A172 (cell line): ENCODE measurements around the gene FOXP1. TPM values are rescaled to one million over a fixed set of nuclear protein-coding genes. Genes with fewer than 3 reads are reported as not detected.
"Not testable (repeated sequence)": the region's sequence is repeated elsewhere in the genome, so short reads cannot be mapped to it uniquely, and the experiment has no call there.

ENCODE experiments used
- DNase-seq: peaks from one replicate; pipeline ENCODE4 v3.0.0-alpha.2; 2015; ENCODE audit warnings: low spot score
- total RNA-seq: library from RNA; depleted of rRNA; stranded (reverse); fragments of >200 nt; shearing (Covaris generic); gene quantifications from 2 replicates; pipeline ENCODE4 v1.2.3, GENCODE V29; 2014

Gene FOXP1
- total RNA-seq, 1 experiment from 2014 or later: 10.3 TPM

GRCh38 chr3:71453319-71453718 is 130.2 kb downstream of the FOXP1 start:
- DNase-seq: no peak

- DNase-seq: no peak
Measured at GRCh38 chr3:71451812-71452211, 131.7 kb downstream of the FOXP1 start.

DNA sequence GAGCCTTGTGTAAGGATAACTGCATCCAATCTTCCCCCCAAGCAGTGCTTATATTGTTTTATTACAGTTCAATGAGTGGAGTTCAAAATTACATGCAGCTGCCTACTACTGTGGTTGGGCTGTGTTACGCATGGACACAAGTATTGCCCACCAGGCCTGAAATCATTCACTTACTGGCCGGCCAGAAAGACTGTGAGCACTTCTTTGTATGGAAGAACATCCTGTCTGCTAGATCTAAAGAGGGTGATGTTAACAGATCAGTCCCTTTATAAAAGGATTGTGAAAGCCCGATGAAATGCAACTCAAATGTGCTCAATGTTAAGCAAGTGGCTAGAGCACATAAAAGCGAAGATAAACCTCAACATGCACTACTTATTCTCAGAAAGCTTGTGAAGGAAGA is 132.5 kb downstream of the FOXP1 start:
- no peak for DNase-seq

GRCh38 chr3:71450162-71450561 is 133.4 kb downstream of the FOXP1 start:
- DNase-seq: no peak

GRCh38 chr3:71447803-71448202 is 135.7 kb downstream of the FOXP1 start:
- no peak for DNase-seq

- no peak for DNase-seq
Measured at GRCh38 chr3:71447197-71447596, 136.3 kb downstream of the FOXP1 start.

- no peak for DNase-seq
Measured at GRCh38 chr3:71446734-71447133, 136.8 kb downstream of the FOXP1 start.

DNA sequence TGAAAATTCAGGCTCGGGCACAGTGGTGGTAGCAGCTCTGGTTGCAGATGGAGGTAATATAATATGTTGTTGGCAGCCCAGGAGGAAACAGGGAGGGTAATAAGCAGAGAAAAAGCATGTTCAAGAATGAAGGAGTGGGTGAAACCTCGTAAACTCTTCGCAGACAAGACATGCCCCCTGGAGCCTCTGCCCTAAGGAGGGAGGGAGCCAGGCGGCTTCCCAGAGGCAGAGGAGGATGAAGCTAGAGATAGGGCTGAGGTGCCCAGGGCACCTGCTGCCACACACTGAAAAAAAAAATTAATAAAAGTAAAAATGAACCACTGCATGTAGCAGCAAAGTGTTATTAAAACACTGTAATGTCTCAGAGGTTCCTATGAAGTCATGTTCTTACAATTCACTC is 137.3 kb downstream of the FOXP1 start:
- no peak for DNase-seq

- no peak for DNase-seq
Measured at GRCh38 chr3:71444861-71445259, 138.7 kb downstream of the FOXP1 start.

DNA sequence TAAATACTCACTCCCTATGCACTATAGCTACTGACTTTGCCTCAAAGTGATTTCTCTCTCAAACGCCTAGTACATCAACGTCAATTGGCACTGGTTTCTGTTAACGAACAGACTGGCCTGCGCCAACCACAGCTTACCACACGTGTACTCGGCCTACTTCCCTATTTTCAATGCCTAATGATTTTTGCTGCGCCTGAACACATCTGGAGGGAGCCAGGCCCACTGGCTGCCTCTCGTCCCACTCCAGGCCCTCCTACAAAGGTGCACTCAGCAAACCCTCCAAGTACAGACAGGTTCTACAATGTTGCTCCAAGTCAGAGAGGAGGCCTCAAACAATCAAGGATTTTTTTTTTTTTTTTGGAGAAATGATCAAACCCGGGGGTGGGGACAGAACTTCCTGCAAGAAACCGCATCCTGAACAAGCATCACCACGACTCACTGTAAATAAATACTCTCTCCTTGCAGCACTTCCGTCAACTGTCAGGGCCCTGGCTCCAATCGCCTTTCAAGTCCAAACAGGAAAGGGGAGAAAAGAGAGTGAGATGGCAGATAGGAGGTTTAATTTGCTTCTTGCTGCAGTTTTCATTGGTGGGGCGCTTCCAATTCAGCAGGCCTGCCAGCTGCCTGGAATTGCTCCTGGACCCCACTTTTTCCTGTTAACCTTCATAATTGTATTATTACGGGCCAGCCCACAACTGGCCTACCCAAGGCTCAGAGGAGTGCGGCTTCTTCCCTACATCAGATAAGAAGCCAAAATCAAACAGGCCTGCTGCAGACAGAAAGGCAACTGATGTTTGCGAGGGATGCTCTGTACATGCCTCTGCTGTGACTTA is 139.3 kb downstream of the FOXP1 start:
- peak; percentile 52 for DNase-seq

DNA sequence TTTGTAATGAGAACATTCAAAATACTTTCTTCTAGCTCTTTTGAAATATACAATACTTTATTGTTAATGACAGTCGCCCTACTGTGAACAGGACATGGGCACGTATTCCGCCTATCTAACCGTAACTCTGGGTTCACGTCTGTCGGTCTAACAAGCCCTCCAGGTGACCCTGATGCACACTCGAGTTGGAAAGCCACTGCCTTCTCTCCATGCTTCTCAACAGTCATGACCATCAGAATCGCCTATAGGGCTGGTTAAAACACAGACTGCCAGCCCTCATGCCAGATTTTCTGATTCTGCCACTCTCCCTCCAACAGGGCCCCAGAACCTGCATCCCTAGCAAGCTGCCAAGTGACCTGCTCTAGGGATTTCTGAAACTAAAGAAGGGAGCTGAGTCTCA is 140.2 kb downstream of the FOXP1 start:
- no peak for DNase-seq

DNA sequence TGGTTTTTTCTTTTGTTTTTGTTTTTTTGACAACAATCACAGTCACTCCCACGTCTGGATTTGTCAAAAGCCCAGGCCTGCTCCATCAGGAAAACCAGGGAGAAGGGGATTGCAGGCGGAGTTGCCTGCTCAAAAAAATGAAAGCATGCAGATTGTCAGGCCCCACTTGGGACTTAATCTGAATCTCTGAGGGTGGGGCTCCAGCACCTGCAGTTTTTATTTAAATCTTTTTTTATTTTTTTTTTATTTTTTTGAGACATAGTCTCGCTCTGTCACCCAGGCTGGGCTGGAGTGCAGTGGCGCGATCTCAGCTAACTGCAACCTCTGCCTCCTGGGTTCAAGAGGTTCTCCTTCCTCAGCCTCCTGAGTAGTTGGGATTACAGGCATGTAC is 140.9 kb downstream of the FOXP1 start:
- no peak for DNase-seq

DNA sequence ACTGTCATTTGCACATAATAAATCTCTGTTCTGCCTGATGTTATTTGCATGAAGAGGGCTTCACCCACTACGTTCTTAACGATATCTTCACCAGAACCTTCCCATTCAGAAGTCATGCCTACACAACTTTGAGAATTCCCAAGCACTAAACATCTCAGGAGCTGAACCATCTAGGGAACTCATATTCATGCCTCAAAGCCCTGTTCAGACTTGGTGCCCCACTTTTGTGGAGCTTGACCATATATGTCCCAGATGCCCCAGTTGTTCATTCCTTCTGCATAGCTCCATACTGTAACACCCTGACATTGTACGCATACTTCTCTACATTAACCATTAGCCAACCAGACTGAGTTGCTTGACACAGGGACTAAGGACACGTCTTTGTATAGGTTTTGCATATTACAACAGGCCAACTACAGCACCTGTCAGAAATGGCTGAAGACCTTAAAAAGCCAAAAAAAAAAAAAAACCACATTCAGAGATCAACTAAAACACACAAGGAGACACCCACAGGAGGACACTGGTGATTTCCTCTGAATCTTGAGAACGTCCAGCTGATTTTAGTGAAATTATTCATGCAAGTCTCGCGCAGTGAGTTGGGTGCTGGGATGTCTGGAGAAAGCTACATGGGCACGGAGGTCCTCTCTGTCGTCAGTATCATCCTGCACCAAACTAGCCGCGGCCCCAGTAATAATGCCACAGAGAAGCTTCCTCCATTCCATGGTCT is 141.4 kb downstream of the FOXP1 start:
- no peak for DNase-seq

DNA sequence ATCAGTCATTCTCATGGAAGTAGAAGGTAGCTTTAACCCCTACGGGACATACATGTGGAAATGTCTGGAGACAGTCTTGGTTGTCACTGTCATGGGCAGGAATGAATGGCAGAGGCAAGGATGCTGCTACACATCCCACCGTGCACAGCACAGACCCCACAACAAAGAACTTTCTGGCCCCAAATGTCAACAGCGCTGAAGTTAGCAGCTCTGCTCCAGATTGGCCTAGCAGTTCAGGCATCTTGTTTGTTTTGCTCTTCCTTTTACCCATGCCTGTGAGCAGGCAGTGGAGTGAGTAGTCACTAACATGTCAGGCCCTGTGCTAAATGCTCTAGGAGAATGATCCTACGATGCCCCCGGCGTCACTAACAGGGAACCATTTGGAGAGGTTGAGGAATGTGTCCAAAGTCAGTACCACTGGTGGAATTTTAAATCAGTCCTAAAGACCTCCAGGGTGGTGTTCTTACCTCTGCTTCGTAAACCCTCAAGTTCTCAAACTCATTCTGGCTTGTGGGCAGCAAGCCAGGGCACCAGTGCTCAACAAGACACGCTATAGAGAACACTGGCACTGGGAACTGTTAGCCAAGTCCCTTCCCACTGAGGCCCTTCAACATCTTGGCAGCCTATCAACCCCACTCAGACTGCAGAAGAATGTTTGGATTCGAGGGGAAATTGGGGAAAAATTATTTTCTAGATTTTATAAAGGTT is 142.2 kb downstream of the FOXP1 start:
- no peak for DNase-seq

DNA sequence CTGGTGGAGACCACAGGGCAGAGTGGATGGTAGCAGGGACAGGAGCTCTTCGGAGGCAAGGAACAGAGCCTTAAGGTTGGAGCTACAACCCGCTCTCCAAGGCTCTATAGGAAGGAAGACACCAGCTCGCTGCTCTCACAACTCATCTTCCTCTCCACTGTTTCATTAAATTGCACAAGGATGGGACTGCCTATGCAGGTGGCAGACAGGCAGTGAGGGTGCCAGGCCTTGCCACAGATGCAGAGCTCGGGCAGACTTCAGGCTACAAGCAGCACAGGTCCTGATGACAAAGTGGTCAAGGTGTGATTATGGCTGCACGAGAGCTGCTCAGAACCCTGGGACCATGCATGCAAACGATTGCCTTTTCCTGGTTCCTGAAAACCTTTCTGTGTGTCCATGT is 144.6 kb downstream of the FOXP1 start:
- DNase-seq: no peak

DNA sequence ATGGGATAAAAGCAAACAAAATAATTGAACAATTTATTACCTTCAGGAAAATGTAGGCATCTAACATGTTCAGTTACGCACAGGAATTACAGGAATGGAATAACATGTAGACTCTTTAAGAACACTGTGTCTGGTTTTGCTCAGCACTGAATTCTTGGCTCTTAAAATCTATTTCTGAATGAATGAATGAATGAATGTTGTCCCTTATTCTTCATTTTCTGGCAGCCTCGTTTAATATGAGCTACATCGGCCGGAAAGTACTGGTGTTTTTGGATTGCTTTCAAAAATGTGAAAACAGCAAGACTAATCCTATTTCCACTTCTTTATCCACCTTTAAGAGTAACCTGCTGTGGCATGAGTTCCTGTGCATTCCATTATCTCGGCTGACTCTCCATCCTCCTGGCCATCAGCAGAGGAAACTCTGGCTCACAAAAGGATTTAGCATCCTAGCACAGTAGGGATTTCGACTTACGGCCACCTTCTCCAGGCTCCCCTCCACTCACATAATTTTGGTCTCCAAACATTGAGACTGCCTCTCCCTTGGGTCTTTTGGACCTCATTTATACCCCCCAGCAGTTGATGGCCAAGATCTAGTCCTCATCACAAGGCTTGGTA is 145.3 kb downstream of the FOXP1 start:
- DNase-seq: no peak

- peak; percentile 65 for DNase-seq
Measured at GRCh38 chr3:71436337-71436736, 147.2 kb downstream of the FOXP1 start.

- DNase-seq: not testable (repeated sequence)
Measured at GRCh38 chr3:71435836-71436235, 147.7 kb downstream of the FOXP1 start.

GRCh38 chr3:71433631-71434030 is 149.9 kb downstream of the FOXP1 start:
- no peak for DNase-seq

GRCh38 chr3:71432044-71432975 is 151.2 kb downstream of the FOXP1 start:
- DNase-seq: no peak

- peak; percentile 37 for DNase-seq
Measured at GRCh38 chr3:71430941-71431552, 152.5 kb downstream of the FOXP1 start.
